Stimulated activated CD4-positive, alpha-beta T cell treated with anti-CD3 and anti-CD28 coated beads, Interleukin-2, amount 100 ng/mL, for 24 hours (primary cell): ENCODE data around the gene TTC34.

ENCODE experiments used
- DNase-seq, 2 donors: peaks; one replicate each; pipeline ENCODE4 v3.0.0-alpha.2; 2020

The TTC34 gene

DNA sequence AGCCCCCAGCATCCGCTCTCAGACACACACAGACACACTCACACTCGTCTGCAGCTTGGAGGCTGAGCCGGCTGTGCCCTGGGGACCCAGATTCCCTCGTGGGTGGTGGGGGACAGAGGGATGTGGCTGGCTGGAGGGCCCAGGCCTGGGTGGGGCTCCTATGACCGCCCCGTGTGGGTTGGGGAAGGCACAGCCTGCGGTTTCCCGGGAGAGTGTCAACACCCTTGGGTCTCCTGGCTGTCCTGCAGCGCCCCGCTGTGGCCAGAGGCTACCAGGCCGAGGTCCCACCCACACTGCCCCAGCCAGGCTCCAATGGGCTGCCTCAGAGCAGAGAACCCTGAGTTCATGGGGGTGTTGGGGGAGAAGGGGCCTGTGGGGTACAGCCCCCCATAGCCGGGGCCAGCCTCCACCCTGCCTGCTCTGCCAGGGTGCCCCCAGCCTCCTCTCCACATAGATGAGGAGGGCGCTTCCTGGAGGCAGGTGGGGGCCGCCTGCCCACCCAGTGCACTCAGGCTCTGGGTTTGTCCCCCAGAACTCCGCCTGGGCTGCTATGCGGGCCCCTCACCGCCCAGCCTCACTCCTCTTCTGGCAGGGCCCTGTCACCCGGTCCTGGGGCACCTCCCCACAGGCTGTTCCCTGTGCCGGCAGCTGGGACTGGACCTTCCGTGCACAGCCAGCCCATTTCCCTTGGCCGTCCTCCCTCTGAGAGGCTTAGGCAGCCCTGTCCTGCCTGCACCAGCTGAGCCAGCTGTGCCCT lies at the start of gene TTC34:
Gene TTC34 (minus strand): TSS at position 159 of the 757 bp plus-strand sequence. CDS start 866 bp downstream, outside the sequence.
- DNase-seq = peak; percentile 42 to 61

GRCh38 chr1:2850502-2850901 lies 49.0 kb upstream of the TTC34 start:
- DNase-seq = no peak

GRCh38 chr1:2848006-2848670 lies 46.6 kb upstream of the TTC34 start:
- DNase-seq = no peak

DNA sequence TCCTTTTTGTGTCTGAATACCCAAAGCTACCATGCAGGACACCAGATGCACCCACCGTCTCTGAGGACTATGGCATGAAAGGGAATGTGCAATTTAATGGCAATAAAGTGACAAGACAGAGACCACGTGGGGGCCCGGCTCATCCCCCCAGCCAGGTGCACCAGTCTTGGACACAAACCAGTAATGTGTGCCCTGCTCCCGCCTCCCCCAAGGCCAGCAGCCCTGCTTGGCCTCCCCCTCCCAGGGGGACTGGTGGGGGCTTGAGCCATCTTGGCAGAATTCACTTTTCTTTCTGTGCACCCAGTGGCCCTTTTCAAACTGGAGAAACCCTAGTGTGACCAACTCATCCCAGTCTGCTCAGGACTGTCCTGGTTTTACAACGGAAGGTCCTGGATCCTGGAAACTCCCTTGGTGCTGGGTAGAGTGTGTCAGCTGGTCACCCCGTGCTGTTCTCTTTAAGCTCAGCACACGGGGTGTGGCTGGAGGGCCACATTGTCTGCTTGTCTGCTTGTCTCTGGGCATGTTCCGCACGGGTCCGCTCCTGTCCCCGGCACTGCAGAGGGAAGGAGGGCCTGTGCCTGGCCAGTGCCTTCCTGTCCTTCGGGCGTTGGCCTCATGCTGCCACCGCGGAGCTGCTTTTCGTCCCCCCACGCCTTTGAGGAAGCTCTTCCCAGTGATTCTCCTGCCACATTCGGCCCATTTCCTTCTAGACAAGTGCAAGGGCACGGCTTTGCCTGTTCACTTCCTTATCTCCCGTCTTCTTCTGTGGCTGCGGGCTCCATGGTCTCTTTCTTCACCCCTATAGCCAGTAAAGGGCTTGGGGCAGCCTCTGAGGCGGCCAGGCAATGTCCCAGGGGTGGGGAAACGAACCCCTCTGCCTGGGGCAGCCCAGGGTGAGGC lies 45.8 kb upstream of the TTC34 start:
- no peak for DNase-seq

DNA sequence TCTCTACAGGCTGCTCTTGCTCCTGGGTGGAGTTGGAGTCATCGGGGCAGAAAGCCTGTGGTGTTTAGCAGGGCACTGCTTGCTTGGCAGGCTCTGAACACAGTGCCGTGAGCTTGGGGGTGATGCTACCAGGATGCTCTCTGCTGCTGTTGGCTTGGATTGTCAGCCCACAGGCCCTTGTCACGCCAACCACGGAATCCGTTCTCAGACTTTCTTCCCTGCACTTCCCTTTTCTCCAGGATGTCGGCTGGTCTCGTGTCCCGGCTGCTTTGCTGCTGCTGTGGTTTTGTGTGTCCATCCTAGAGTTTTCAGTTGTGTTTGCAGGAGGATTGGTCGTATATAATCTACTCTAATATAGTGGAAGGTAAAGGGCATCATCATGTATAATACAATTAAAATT lies 44.4 kb upstream of the TTC34 start:
- no peak for DNase-seq

- DNase-seq = peak; percentile 61 to 65
Observed at GRCh38 chr1:2840036-2840809, 38.7 kb upstream of the TTC34 start.

DNA sequence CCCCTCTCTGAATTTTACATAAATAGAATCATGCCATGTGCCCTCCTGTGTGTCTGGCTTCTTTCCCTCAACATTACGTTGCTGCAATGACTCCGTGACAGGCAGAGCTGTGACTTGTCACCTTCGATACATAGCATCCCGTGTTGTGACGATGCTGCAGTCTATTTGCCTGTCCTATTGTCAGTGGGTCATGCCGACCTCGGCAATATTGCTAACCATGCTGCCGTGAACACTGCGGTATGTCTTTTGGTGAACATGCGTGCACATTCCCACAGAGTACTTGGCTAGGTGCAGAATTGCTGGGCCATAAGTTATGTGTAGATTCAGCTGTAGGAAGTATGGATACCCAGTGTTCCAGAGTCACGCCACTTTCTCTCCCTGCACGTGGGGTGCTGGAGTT lies 36.3 kb upstream of the TTC34 start:
- no peak for DNase-seq

- no peak for DNase-seq
Observed at GRCh38 chr1:2837316-2837715, 35.8 kb upstream of the TTC34 start.

- no peak for DNase-seq
Observed at GRCh38 chr1:2836333-2836970, 35.0 kb upstream of the TTC34 start.

DNA sequence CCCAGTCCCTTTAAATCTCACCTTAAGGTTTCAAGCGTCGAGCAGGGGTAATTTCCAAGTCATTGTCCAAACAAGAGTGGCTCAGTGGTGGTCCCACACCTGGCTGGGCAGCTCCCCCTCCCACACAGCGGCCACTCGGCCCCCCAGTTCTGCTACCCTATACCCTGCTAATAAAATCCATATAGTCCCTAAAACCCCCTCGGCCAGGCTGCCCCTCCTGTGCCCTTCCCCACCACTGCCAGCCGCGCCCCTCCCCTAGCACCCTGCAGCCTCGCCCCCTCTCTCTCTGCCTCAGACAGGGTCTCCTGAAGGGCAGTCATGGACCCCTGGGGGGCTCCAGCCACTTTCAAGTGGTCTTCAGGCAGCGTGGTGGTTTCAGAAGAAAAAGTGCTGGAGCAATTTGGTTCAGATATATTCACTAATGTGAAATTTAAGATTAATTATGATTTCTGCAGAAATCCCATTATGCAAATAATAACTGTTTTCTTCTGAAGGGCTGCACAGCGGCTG lies 34.2 kb upstream of the TTC34 start:
- DNase-seq = no peak

- DNase-seq = no peak
Observed at GRCh38 chr1:2834741-2835564, 33.5 kb upstream of the TTC34 start.

- no peak for DNase-seq
Observed at GRCh38 chr1:2834146-2834475, 32.6 kb upstream of the TTC34 start.

- DNase-seq = no peak
Observed at GRCh38 chr1:2833454-2834145, 32.1 kb upstream of the TTC34 start.

- no peak for DNase-seq
Observed at GRCh38 chr1:2832506-2833453, 31.3 kb upstream of the TTC34 start.

DNA sequence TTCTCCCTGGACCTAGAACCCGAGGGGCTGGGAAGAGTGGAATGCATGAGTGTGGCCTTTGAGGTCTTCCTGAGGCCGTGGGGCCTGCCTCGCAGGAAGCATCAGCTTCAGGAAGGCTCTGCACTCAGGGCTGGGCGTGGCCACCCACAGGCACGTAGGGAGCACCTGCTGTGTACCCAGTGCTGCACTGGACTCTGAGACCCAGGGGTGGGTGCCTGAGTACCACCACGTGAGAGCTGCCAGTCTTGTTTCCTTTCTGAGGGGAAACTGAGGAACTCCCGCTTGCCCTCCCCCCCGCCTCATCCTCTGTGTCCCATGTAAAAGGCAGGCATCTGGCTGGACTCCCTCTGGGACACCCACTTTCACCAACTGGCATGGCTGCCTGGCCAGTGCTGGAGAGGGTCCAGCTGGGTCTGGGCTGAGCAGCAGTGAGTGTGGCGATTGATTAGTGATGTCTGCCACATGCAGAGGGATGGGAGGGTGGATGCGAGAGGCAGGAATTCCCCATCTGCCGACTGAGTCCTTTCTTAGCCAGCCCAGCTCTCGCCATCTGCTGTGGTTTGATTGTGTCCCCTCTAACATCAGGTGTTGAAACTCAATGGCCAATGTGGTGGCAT lies 30.2 kb upstream of the TTC34 start:
- no peak for DNase-seq

GRCh38 chr1:2830761-2831425 lies 29.4 kb upstream of the TTC34 start:
- DNase-seq = no peak

DNA sequence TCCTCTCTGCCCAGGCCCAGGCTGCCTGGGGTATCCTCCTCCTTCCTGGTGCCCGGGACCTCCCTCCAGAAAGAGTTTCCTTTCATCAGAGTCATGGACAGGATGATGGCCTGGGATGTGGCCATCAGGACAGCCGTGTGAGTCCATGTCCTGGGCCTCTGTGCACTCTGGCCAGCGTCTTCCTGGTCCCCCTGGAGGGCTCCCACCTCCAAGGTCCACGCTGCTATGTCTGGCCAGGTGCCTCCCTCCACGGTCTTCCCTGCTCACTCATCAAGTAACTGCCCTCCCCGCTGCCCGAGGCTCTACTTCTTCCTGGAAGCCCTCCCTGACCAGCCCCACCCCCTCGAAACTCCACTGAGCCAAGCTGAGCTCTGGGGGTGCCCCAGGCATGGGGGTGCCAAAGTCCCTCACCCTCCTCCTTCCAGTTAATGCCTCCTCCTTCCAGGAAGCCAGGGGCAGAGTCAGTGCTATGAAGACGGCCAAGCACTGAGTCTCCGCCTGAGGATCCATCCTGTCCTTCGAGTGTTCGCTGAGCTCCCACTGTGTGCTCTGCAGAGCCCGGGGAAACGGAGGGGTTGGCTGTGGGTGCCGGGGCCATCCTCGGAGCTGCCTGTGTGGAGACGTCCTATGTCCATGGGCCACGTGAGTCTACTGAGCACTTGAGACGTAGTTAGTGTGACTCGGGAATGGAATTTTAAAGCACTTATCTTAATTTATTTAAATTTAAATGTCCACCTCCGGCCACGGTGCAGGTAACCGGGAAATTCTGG lies 28.5 kb upstream of the TTC34 start:
- DNase-seq = no peak
